ENCODE data around the gene ARHGAP28. TPM values are rescaled to one million over a fixed set of nuclear protein-coding genes. Genes with fewer than 3 reads are reported as not detected.

ARHGAP28 gene
- total RNA-seq, 1 donor from 2014 or later, result 117 TPM

GRCh38 chr18:6746386-6746960, 17.0 kb downstream of the ARHGAP28 start:
- Mint-ChIP-seq H3K4me3 (ENCODE audit: low read depth) (no peak overlapping the region), H3K27me3 (no peaks in the 10 kb centered on the region), H3K36me3 (ENCODE audit: insufficient read depth) (peaks cover 33% of the 10 kb centered on the region), H3K27ac (no peak overlapping the region), H3K9me3 (ENCODE audit: low read depth) (peaks cover 9% of the 10 kb centered on the region), H3K4me1 (ENCODE audit: low read depth) (peaks cover 25% of the 10 kb centered on the region)
- no peak for DNase-seq (ENCODE audit: low spot score, unreplicated experiment)
- no peak for TF ChIP-seq CTCF (IDR thresholded peaks at IDR 0.05; ENCODE audit: unreplicated experiment)

- no peak overlapping the region for H3K4me3 Mint-ChIP-seq (ENCODE audit: low read depth)
- peaks cover 24% of the 10 kb centered on the region for H3K4me1 Mint-ChIP-seq (ENCODE audit: low read depth)
- H3K36me3 Mint-ChIP-seq (ENCODE audit: insufficient read depth), result peaks cover 30% of the 10 kb centered on the region
- DNase-seq (ENCODE audit: low spot score, unreplicated experiment), result no peak
- H3K27me3 Mint-ChIP-seq, result no peaks in the 10 kb centered on the region
- no peak overlapping the region for H3K27ac Mint-ChIP-seq
- H3K9me3 Mint-ChIP-seq (ENCODE audit: low read depth), result peaks cover 9% of the 10 kb centered on the region
- no peak for TF ChIP-seq CTCF (IDR thresholded peaks at IDR 0.05; ENCODE audit: unreplicated experiment)
Measured at GRCh38 chr18:6747646-6748045, 18.1 kb downstream of the ARHGAP28 start.

- TF ChIP-seq CTCF (IDR thresholded peaks at IDR 0.05; ENCODE audit: unreplicated experiment), result no peak
- no peak overlapping the region for H3K4me3 Mint-ChIP-seq (ENCODE audit: low read depth)
- H3K4me1 Mint-ChIP-seq (ENCODE audit: low read depth), result peaks cover 24% of the 10 kb centered on the region
- H3K27me3 Mint-ChIP-seq, result no peaks in the 10 kb centered on the region
- H3K36me3 Mint-ChIP-seq (ENCODE audit: insufficient read depth), result peaks cover 29% of the 10 kb centered on the region
- no peak overlapping the region for H3K27ac Mint-ChIP-seq
- DNase-seq (ENCODE audit: low spot score, unreplicated experiment), result no peak
- H3K9me3 Mint-ChIP-seq (ENCODE audit: low read depth), result peaks cover 9% of the 10 kb centered on the region
Measured at GRCh38 chr18:6748241-6748640, 18.7 kb downstream of the ARHGAP28 start.

GRCh38 chr18:6750411-6750810, 20.9 kb downstream of the ARHGAP28 start:
- no peak for TF ChIP-seq CTCF (IDR thresholded peaks at IDR 0.05; ENCODE audit: unreplicated experiment)
- Mint-ChIP-seq H3K27me3 (no peaks in the 10 kb centered on the region), H3K9me3 (ENCODE audit: low read depth) (peaks cover 9% of the 10 kb centered on the region), H3K27ac (no peak overlapping the region), H3K4me3 (ENCODE audit: low read depth) (no peak overlapping the region), H3K36me3 (ENCODE audit: insufficient read depth) (peaks cover 27% of the 10 kb centered on the region), H3K4me1 (ENCODE audit: low read depth) (peaks cover 16% of the 10 kb centered on the region)
- DNase-seq (ENCODE audit: low spot score, unreplicated experiment), result no peak

- Mint-ChIP-seq H3K9me3 (ENCODE audit: low read depth) (peaks cover 9% of the 10 kb centered on the region), H3K4me1 (ENCODE audit: low read depth) (peaks cover 14% of the 10 kb centered on the region), H3K36me3 (ENCODE audit: insufficient read depth) (peaks cover 27% of the 10 kb centered on the region), H3K27me3 (no peaks in the 10 kb centered on the region), H3K27ac (peak overlapping the region; percentile 78), H3K4me3 (ENCODE audit: low read depth) (no peak overlapping the region)
- TF ChIP-seq CTCF (IDR thresholded peaks at IDR 0.05; ENCODE audit: unreplicated experiment), result no peak
- DNase-seq (ENCODE audit: low spot score, unreplicated experiment), result no peak
Measured at GRCh38 chr18:6751222-6751621, 21.7 kb downstream of the ARHGAP28 start.

Data from progenitor cell of endocrine pancreas (in vitro differentiated cells).